GM18909 (cell line): Measurements from ENCODE around the gene NCR3LG1.

Experiments used
- ATAC-seq: cut with Tn5 transposase; IDR thresholded peaks from one replicate; pipeline ENCODE4 v1.9.1; 2021; ENCODE audit warnings: mild to moderate bottlenecking; ENCODE audit not compliant: unreplicated experiment, poor library complexity

Gene NCR3LG1

DNA sequence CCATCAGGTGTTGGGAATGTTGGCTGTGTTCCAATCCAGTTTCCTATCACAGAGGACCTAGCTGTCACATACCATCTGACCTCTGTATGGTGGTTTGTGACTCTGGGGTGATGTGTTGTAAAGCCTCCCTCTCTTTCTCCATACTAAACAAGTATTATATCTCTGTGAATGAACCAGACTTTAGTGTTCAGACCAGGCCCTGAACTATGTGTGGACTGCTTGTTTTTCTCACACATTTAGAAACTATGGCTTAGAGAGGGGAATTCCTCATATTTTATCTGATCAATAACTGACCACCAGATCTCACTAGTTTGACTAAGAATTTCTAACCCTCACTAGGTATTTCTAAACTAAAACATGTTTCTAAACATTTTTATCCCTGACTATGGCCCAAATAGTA, 17.5 kb downstream of the NCR3LG1 start:
- ATAC-seq = no peak

DNA sequence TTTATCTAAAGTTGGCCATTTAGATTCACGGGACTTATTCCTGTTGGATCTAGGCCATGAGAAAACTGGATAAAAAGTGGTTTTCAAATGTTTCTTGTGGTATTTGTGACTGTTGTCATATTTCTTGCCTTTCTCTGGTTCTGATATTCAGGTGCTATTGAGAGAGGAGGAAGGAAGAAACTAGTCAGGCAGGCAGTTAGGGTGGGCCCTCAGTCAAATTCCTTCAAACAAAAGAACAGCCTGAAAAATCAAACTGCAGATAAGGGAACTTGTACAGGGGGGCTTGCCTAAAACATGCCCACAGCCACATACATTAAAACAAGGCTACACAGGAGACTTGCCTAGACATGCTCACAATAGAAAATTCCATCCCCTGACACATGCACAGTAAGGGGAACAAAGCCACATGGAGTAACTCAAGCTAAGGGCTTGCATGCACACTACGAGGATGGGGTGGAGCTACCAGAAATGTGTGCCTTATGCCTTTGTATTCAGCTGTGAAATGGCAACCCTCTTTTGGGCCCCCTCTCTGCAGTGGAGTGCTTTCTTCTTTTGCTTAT, 18.2 kb downstream of the NCR3LG1 start:
- ATAC-seq = no peak

DNA sequence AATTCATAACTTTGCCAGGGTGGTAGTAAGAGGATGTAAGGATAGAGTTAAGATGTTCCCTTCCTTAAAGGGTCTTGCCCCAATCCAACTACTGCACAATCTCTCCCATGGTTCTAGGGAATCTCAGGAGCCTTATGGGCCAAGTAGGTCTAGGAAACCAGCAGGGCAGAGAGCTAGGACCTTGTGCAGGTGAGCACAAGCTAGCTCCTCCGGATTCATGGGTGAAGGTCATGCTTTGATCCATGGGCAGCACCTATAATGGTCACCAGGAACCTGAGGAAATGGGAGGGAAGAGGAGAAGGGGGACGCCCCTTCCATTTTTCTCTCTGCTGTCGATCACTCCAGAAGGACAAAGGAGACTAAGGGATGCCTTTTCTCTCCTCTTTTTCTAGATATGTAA, 20.0 kb downstream of the NCR3LG1 start:
- ATAC-seq = no peak

DNA sequence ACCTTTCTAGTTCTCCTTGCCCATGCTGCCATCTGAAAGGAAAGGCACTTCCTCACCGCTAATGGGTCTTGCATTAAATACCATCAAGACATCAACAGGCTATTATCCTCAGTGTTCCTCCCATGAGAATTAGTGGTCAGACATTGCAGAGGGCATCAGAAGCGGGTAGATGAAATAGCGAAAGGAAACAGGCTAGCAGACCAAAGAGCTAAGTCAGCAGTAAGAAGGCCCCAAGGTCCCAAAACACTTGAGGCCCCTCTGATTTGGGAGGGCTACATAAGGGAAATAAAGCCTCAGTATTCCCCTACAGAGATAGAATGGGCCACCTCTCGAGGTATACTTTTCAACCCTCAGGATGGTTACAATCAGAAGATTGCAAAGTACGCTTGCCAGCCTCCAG, 23.9 kb downstream of the NCR3LG1 start:
- no peak for ATAC-seq

DNA sequence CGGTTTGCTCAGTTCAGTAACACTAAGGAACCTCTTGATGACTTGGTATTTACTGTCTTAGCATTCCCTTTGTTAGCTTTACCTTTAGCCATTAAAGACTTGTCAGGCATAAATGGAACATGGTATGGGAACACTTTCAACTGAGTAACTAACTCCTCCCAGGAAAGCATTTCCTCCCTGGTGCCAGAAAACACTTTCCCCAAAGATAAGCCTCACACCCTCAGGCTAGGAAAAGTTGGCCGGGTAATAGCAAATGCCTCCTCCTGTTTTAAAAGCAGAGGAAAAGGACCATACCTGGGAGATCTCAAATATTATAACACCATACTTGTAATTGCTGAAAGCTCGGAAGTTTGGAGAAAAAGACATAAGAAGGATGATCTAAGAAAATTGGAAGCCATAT, 24.9 kb downstream of the NCR3LG1 start:
- no peak for ATAC-seq

DNA sequence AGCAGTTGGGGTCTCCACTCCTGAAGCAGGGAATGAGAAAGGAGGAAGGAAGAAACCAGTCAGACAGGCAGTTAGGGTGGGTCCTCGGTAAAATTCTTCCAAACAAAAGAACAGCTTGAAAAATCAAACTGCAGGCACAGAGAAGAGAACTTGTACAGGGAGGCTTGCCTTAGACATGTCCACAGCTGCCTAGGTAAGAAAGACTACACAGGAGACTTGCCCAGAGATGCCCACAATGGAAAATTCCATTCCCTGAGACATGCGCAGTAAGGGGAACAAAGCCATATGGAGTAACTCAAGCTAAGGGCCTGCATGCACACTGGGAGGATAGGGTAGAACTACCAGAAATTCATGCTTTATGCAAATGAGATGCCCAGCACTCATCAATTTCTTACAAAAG, 27.1 kb downstream of the NCR3LG1 start:
- ATAC-seq = no peak

DNA sequence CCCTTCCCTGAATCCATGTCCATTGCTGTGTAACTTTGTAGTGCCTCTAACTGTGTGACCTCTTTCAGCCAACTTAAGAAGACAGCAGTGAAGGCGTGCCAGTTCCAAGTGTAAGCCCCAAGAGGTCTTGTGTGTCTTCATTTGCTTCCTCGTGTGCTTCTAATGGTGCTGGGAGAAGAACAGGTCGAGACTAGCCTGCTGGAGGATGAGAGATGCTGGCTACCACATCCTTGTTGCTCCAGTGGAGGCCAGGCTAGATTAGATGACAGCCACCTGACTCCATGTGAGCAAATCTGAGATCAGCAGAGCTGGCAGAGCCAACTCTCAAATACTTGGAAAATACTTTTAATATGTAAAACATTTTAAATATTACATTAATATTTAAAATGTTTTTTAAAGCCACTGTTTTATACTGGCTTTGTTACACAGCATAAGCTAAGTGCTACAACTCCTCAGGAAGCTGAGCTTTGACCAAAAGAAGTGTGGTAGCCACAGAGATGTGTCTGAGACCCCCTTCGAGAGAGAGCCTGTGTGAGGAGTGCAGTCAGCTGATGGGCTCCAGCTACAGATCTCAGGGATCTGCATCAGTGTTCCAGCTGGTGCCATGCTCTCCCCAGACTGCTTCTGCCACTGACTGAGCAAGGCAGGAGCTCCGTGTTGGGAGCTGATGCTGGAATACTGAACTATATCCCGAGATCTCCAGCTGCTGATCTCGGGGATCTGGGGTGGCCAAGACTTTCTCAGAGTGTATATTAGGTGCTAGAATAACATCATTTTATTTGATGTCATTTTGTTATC, 28.0 kb downstream of the NCR3LG1 start:
- no peak for ATAC-seq

DNA sequence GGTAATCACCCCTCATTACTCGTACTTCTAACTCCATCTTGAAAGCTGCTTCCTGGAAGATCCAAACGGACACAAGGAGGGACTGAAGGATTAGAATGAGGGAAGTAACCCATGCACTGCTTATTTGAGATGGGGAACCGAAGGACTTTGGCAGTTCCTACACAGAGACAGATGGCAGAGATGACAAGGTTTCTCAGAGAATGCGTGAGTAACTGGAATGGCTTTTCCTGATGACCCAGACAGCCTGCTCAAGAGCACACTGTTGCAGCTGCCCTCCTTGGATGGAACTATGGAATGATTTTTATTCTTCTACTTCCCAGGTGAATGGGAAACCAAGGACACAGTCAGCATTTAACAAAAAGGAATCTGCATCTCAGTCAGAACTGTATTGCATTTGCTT, 29.6 kb downstream of the NCR3LG1 start:
- ATAC-seq = no peak

DNA sequence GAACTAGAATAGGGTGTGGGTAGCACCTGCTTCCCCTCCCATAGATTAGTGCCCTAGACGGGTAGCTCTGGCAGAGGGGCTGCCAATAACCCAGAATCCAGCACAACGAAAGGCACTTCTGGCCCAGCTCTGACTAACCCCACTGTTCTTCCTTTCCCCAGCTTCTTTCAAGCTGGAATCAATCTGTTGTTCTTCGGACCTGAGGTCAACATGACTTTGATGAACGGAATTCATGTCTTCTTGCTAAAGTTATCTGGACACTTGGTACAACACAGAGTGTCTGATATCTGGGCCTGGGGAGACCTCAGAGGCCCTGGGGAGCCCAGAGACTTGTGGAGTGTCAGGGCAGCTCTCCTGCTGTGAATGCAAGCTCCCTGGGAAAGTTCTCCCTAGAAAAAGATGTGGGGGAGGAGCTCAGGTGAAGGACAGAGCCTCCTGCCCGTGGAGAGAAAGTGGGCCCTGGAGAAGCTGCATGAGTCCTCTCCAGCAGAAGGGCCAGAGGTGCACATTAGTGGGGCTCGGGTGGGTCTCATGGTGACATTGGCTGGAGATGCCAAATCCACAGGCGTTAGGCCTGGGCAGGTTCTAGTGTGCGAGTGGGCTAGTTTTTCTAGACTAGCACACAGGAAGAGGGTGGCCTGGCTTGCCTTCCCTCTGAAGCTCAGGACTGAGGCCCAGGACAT, 30.6 kb downstream of the NCR3LG1 start:
- no peak for ATAC-seq

DNA sequence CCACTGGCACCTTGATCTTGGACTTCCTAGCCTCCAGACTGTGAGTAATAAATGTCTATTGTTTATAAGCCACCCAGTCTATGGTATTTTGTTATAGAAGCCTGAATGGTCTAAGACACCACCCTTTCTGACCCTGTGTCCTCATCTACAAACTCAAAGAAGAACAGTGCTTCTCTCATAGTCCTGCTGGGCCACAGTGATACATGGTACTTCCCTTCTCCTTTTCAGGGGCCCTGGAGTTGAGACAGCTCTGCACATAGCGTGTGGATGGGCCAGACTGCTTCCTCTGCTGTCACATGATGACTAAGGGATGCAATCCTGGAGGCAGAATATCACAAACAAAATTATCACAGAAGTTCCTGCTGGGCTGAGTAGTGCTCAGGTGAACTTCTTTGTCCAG, 31.9 kb downstream of the NCR3LG1 start:
- no peak for ATAC-seq

DNA sequence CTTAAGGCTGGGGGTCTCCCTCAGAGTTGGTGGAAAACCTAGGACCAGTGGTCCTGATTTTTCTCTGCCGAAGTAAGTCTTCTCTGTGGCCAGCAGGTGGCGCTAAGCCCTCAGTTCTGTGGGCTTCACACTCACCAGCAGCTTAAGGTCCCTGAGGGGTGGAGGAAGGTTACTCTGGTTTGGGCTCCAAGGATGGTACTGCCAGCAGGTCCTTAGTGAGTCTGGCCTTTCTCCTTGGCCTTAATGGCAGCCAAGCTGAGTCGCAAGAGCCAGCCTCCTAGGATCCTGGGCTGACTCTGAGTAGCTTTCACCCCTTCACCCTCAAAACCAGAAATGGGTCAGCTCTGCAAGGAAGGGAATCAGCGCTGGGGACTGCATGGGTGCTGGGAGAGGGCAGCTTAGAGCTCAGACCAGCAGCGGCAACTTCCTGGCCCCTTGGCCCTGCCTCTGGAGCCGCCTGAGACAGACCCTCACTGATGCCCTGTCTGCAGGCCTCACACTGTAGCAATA, 32.5 kb downstream of the NCR3LG1 start:
- peak; percentile 55 for ATAC-seq

DNA sequence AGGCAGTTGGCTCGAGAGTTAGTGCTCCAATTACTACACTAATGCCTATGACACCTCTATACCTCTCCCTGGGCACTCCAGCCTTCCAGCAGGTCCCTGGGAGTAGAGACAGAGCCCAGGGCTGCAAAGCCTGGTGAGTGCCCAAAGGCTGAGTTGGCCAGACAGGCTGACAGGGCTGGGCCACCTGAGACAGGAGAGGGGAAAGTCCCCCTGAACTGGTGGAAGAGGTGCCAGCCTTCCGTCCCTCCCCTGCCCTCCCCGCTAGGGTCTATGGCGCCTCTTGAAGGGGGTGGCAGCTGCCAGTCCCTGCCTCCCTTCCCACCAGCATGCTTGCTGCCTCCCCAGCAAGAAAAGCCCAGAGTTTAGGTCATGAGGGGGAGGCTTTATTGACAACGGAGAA, 33.9 kb downstream of the NCR3LG1 start:
- ATAC-seq = no peak

DNA sequence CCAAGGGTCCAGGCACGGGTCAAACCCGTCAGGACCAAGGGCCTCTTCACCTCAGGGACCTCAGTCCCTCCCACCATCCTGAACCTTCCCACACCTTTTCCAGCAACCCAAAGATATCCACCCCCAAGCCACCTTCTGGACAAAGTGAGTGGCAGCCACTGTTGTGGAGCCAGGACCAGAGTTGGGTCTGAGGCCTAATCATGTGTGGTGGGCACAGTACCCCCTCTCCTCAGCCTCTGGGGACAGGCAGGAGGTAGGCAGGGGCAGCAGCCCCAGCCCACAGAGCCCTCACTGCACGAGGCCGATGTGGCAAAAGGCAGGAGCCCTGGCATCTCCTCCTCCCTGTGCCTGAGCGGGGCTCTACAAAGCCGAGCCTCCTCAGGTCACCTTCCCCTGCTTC, 34.3 kb downstream of the NCR3LG1 start:
- ATAC-seq = no peak

DNA sequence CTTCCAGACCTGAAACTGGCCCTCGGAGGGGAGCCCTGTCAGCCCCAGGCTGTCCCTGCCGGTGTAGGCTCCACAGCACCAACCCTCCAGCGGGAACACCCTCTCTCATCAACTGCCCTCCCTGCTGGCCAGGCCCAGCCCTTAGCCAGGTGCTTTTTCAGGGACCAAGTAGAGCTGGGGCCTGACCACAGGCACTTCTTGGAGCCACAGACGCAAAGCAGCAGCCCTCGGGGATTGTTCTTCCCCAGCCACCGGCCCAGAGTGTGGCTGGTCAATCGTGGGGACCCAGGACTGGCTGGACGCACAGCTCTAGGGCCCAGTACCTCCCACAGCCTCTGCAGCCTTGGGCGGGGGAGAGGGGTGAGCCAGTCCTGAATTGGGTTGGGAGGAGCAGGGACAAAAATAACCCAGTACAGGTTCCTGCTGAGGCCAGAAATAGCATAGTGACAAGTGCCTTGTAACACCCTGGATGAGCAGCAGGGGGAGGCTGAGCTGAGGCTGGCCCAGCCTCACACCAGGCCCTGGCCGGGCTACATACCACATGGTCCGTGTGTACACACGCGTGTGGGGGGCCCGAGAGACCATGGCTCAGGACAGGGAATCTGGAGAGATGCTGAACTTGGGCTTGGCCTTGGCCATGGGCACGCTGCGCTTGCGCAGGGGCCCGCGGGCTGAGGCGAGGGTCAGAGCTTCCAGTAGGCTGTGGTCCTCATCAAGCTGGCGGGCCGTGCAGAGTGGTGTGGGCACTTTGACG, 34.9 kb downstream of the NCR3LG1 start:
- peak; percentile 66 for ATAC-seq

DNA sequence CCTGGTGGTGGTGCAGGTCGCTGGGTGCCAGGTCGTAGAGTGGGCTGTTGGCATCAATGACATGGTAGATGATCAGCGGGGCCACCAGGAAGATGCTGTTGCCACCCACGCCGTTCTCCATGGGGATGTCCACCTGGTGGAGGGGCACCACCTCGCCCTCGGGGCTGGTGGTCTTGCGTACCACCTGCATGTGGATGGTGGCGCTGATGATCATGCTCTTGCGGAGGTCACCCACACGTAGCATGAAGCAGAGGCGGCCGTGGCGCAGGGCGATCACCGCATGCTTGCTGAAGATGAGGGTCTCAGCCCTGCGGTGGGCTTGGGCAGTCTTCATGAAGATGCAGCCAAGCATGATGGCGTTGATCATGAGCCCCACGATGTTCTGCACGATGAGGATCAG, 35.7 kb downstream of the NCR3LG1 start:
- ATAC-seq = no peak

DNA sequence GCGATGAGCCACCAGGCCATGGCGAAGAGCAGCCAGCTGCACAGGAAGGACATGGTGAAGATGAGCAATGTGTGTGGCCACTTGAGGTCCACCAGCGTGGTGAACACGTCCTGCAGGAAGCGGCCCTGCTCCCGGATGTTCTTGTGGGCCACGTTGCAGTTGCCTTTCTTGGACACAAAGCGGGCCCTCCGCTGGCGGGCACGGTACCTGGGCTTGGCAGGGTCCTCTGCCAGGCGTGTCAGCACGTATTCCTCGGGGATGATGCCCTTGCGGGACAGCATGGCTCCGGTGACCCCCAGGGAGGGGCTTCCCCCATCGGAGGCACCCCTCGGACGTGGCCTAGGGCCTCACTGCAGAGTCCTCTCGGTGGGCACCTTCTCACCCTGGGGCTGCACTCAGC, 36.2 kb downstream of the NCR3LG1 start:
- ATAC-seq = no peak

DNA sequence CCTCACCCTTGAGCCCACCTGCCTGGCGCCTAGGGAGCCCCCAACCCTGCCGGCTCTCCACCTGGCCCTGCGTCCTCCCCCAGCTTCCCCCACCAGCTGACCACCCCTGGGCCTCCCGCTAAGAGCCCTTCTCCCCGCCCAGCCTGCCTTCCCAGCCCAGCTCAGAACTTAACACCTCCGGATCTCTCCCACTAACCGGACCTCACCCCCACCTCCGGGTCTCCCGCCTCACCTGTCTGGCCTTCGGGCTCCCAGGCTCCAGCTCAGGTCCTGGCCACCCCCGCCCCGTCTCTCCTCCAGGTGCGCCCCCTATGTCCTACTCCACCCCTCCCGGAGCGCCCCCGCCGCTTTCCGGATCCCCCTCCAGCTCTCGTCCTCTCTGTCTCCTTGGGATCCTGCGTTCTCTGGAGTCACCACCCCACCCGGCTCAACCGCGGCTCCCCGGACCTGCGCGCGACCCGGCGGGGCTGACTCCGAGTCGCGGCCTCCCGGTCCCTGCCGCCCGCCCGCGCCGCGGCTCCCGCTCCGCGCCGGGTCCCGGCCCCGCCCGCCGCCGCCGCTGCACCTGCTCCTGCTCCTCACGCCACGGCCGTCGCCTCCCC, 37.1 kb downstream of the NCR3LG1 start, which contains the start of gene KCNJ11:
TSS of gene KCNJ11 (minus strand) at position 51 of the 602 bp plus-strand sequence. CDS start 568 bp downstream, outside the sequence.
- peak; percentile 32 for ATAC-seq

DNA sequence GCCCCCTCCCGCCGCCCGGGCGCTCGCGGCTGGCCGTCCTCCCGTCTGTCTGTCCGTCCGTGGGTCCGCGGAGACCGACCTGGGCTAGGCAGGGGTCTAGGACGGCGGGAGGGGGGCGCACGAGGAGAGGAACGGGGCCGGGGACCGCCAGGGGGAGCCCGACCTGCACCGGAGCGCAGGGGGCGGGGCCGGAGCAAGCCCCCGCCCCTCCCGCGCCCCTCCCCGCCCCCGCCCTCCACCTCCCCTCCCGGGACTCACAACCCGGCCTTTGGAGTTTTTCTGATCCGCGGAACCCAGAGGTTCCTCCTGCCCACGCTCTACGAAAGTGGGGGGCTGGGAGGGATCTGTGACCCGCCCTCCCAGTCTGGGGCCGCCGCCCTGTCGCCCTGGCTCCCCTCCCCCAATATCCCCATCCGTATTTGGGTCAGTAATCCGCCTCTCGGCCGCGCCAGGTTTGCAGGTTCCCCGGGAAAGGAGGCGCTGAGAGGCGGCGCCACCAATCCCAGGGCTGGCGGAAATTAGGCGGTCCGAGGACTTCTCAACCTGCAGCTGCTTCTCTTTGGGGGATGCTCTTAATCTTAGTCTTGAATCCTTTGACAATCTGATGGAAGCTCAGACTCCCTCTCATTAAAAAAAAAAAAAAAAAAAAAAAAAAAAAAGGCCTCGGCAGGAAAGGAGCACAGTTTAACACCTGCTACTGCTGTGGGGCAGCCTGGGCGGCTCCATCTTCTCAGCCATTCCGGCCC, 37.8 kb downstream of the NCR3LG1 start:
- ATAC-seq = peak; percentile 61

DNA sequence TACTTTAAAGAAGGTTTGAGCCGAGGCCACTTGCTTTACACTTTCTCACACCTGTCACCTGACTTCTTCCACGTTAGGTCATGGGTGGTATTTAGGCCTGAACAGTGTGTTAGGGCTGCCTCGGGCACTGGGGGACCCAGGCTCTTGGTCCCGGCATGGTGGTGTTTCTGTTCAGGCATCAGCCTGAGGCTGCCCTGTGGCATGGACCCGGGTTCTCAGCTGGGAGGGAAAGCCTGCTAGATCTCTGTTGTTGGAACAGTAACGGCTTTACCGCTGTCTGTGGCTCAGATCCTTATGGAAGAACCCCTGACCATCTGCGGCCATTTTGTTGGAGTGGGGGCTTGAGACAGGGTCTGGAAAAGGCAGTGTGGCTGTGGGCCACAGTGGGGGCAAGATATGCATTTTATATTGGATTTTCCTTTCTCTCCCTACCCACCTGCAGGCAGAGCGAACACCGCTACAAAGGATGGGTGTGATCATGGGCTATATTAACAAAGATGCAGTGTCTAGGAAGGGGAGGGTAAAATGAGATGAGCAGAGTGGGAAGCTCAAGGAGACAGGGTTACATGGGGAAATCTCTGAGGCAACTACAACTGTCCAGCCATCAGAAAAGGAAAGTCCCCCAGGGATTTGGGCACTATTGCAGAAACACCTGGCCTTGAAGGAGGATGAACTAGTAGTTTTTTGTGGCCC, 38.5 kb downstream of the NCR3LG1 start:
- ATAC-seq = no peak
